Epidermal melanocyte (primary cell): ENCODE data around the gene DHRSX.
"Not testable (repeated sequence)": the region's sequence is repeated elsewhere in the genome, so short reads cannot be mapped to it uniquely, and the experiment has no call there.

Experiments used
- DNase-seq: peaks from one replicate; pipeline ENCODE4 v3.0.0; 2011; ENCODE audit warnings: low spot score; ENCODE audit not compliant: insufficient read length

DHRSX gene

GRCh38 chrX:2266445-2267349 lies 234.1 kb downstream of the DHRSX start:
- DNase-seq, result no peak

- DNase-seq, result not testable (repeated sequence)
These were observed 234.9 kb downstream of the DHRSX start for GRCh38 chrX:2265658-2266444.

- no peak for DNase-seq
These were observed 236.4 kb downstream of the DHRSX start for GRCh38 chrX:2264179-2265030.

- DNase-seq, result no peak
These were observed 237.6 kb downstream of the DHRSX start for GRCh38 chrX:2263203-2263602.

GRCh38 chrX:2262668-2263055 lies 238.1 kb downstream of the DHRSX start:
- DNase-seq, result no peak

GRCh38 chrX:2261831-2262667 lies 238.7 kb downstream of the DHRSX start:
- DNase-seq, result no peak

- DNase-seq, result no peak
These were observed 248.3 kb downstream of the DHRSX start for GRCh38 chrX:2252331-2253065.

GRCh38 chrX:2251211-2251610 lies 249.6 kb downstream of the DHRSX start:
- no peak for DNase-seq

GRCh38 chrX:2243913-2244460 lies 256.8 kb downstream of the DHRSX start:
- no peak for DNase-seq

GRCh38 chrX:2242980-2243379 lies 257.8 kb downstream of the DHRSX start:
- no peak for DNase-seq

GRCh38 chrX:2242326-2242725 lies 258.4 kb downstream of the DHRSX start:
- DNase-seq, result no peak

GRCh38 chrX:2241496-2241895 lies 259.3 kb downstream of the DHRSX start:
- DNase-seq, result not testable (repeated sequence)

GRCh38 chrX:2240761-2241160 lies 260.0 kb downstream of the DHRSX start:
- not testable (repeated sequence) for DNase-seq

- no peak for DNase-seq
These were observed 262.8 kb downstream of the DHRSX start for GRCh38 chrX:2237976-2238375.

- no peak for DNase-seq
These were observed 269.1 kb downstream of the DHRSX start for GRCh38 chrX:2231570-2232192.

- no peak for DNase-seq
These were observed 270.3 kb downstream of the DHRSX start for GRCh38 chrX:2230457-2230856.

- DNase-seq, result no peak
These were observed 272.2 kb downstream of the DHRSX start for GRCh38 chrX:2228536-2228935.

- no peak for DNase-seq
These were observed 273.7 kb downstream of the DHRSX start for GRCh38 chrX:2226906-2227656.
